Stimulated activated naive CD8-positive, alpha-beta T cell treated with anti-CD3 and anti-CD28 coated beads, Interleukin-15, amount 100 ng/mL, for 72 hours (primary cell): Measurements from ENCODE around the gene ASPHD2.
"Not testable (repeated sequence)": the region's sequence is repeated elsewhere in the genome, so short reads cannot be mapped to it uniquely, and the experiment has no call there.

Experiments
- ATAC-seq: fragments of 150-1000 bp; cut with Tn5 transposase; 2 replicates; pipeline ENCODE4 v1.10.0; 2021; ENCODE audit warnings: mild to moderate bottlenecking, moderate library complexity
- DNase-seq, 2 donors: peaks; one replicate each; pipeline ENCODE4 v3.0.0; 2021 to 2022
- H3K27ac Mint-ChIP-seq, 2 donors: one replicate each; pipeline ENCODE4 v1.8.0; 2022; ENCODE audit warnings: mild to moderate bottlenecking in 2 of 2, mixed read lengths in 2 of 2, moderate library complexity in 2 of 2
- H3K27me3 Mint-ChIP-seq: one replicate; pipeline ENCODE4 v1.8.0; 2022; ENCODE audit warnings: mixed read lengths
- H3K4me1 Mint-ChIP-seq: one replicate; pipeline ENCODE4 v1.8.0; 2022; ENCODE audit warnings: mild to moderate bottlenecking, mixed read lengths
- H3K4me3 Mint-ChIP-seq, 2 donors: one replicate each; pipeline ENCODE4 v1.8.0; 2022; ENCODE audit warnings: mild to moderate bottlenecking in 2 of 2, mixed read lengths in 2 of 2, moderate library complexity in 1 of 2
- H3K9me3 Mint-ChIP-seq, 2 donors: one replicate each; pipeline ENCODE4 v1.8.0; 2022; ENCODE audit warnings: mixed read lengths in 2 of 2

Gene ASPHD2

DNA sequence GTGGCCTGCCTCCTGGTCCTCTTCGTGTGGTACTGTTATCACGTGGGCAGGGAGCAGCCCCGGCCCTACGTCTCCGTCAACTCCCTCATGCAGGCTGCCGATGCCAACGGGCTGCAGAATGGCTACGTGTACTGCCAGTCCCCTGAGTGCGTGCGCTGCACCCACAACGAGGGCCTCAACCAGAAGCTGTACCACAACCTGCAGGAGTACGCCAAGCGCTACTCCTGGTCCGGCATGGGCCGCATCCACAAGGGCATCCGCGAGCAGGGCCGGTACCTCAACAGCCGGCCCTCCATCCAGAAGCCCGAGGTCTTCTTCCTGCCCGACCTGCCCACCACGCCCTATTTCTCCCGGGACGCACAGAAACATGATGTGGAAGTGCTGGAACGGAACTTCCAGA is 4.7 kb downstream of the ASPHD2 start:
- no peak for ATAC-seq
- Mint-ChIP-seq H3K27ac (no peak overlapping the region), H3K9me3 (no peaks in the 10 kb centered on the region)

DNA sequence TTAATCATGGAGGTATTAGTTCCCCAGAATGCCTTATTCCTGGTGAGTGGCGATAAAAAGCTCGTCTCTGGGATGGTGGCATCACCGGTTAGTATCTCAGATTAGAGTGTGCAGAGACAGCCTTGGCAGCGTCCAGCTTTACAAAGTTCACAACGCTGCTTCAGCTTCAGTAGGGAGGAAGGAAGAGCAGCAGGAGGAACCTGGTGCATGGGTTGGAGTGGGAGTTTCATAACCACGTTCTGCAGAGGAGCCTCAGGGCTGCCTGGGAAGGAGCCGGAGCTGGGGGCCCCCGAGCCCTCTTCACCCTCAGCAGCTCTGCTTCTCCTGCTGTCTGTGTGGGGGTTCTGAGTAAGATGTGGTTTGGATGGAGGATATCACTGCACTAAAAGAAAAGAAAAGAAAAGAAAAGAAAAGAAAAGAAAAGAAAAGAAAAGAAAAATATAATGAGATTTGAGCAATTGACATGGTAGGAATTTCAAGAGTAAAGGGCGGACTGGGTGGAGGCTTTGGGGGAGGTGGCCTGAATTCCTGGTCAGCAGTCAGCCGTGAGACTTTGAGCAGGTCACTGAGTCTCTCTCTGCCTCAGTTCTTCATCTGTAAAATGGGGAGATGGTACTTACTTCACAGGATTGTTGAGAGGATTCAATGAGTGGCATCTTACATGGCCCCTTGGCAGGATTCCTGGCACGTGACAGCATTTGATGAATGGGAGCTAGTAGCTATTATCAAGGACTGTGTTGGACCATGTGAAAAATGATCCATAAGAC is 6.5 kb downstream of the ASPHD2 start:
- no peaks in the 10 kb centered on the region for H3K9me3 Mint-ChIP-seq
- H3K27ac Mint-ChIP-seq, result peak overlapping the region in 1 of 2 donors; percentile 74
- ATAC-seq (no peak), DNase-seq (no peak)
- H3K4me1 Mint-ChIP-seq, result peaks cover 62% of the 10 kb centered on the region
- peak overlapping the region; percentile 36 to 48 for H3K4me3 Mint-ChIP-seq
- H3K27me3 Mint-ChIP-seq, result no peaks in the 10 kb centered on the region

More for the DNA sequence above, 4.7 kb downstream of the ASPHD2 start:
- Mint-ChIP-seq H3K4me1 (peaks cover 71% of the 10 kb centered on the region), H3K4me3 (no peak overlapping the region), H3K27me3 (no peaks in the 10 kb centered on the region)
- no peak for DNase-seq

DNA sequence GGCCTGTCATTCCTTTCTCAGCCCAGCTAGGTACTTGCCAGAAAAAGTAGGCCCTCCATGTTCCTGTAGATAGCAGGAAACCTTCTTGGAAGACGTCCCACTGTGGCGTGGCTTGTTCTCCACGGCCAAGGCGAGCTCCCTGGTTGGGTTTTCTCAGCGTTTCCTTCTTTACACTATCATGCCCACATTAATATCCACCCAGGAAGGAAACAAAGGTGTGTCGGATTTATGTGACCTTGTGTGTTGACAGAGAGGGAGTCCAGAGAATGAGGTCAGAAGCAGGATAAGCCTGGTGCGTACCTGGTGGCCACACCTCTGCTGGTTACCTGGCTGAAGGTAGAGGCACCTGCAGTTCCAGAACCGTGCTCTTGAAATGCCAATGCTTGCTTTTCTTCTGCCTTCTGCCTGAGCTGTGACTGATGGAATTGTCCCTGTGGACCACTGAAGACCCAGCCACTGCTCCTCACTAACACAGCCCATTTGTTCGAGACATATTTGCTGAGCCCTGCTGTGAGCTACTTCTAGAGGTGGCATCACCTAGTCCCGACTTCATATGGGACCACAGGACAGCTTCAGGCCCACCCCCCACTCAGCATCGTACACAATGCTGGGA is 7.9 kb downstream of the ASPHD2 start:
- H3K4me3 Mint-ChIP-seq, result no peak overlapping the region
- peaks cover 47% of the 10 kb centered on the region for H3K4me1 Mint-ChIP-seq
- no peaks in the 10 kb centered on the region for H3K9me3 Mint-ChIP-seq
- no peak for ATAC-seq
- no peak for DNase-seq
- H3K27me3 Mint-ChIP-seq, result no peaks in the 10 kb centered on the region
- no peak overlapping the region for H3K27ac Mint-ChIP-seq

DNA sequence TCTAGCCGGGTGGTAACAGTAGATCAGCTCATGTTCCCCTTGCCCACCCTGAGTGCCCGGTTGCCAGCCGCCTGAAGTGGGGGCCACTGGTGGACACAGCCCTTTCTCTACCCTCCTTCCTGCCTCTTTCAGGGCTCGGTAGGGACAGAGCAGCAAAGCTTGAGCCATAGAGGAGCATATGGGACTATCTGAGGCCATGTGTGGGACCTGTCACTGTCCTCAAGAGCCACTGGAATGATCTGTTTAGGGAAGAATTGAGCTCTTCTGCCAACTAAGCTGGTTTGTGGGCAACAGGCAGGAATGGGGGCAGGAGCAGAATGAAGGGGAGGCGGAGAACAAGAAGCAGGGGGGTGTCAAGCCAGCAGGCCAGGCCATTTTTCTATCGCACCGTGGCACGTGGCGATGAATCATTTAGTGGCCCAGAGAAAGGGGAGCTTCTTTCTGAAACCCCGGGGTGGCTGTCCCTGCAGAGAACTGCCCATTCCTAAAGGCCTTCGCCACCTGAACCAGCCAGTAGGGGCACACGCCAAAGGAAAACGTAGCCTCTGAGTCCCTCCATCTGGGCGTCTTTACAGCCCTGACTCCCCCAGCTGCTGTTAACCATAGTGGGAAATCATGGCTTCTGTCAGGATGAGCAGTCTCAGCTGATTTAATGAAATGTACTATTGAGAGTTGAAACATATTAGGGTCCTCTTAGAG is 8.8 kb downstream of the ASPHD2 start:
- DNase-seq (no peak), ATAC-seq (no peak)
- no peaks in the 10 kb centered on the region for H3K9me3 Mint-ChIP-seq
- H3K27ac Mint-ChIP-seq, result no peak overlapping the region
- H3K4me3 Mint-ChIP-seq, result no peak overlapping the region
- peaks cover 38% of the 10 kb centered on the region for H3K4me1 Mint-ChIP-seq
- H3K27me3 Mint-ChIP-seq, result no peaks in the 10 kb centered on the region

GRCh38 chr22:26438776-26439175 is 9.7 kb downstream of the ASPHD2 start:
- not testable (repeated sequence) for ATAC-seq, H3K9me3 Mint-ChIP-seq, H3K27ac Mint-ChIP-seq, DNase-seq, H3K4me3 Mint-ChIP-seq, H3K27me3 Mint-ChIP-seq
- peaks cover 31% of the 10 kb centered on the region for H3K4me1 Mint-ChIP-seq

DNA sequence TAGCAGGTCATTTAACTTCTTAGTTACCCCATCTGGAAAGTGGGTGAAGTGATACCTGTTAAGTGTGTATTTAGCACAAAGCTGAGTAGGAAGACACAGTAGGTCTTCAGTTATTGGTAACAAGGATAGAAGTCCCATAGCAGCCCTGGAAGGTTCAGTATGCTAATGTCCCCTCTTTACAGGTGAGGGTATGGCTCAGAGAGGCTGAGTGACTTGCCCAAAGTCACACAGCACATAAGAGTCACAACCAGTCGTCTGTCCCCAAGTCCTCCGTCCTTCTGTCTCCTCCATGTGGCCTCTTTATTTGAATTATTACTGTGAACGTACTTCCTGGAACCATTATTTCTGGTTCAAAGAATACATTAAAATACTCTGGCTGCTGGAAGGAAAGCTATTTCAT is 10.5 kb downstream of the ASPHD2 start:
- no peak overlapping the region for H3K4me3 Mint-ChIP-seq
- H3K9me3 Mint-ChIP-seq, result no peaks in the 10 kb centered on the region
- ATAC-seq, result no peak
- H3K4me1 Mint-ChIP-seq, result peaks cover 26% of the 10 kb centered on the region
- no peaks in the 10 kb centered on the region for H3K27me3 Mint-ChIP-seq
- peak overlapping the region in 1 of 2 donors; percentile 66 for H3K27ac Mint-ChIP-seq
- DNase-seq, result no peak

DNA sequence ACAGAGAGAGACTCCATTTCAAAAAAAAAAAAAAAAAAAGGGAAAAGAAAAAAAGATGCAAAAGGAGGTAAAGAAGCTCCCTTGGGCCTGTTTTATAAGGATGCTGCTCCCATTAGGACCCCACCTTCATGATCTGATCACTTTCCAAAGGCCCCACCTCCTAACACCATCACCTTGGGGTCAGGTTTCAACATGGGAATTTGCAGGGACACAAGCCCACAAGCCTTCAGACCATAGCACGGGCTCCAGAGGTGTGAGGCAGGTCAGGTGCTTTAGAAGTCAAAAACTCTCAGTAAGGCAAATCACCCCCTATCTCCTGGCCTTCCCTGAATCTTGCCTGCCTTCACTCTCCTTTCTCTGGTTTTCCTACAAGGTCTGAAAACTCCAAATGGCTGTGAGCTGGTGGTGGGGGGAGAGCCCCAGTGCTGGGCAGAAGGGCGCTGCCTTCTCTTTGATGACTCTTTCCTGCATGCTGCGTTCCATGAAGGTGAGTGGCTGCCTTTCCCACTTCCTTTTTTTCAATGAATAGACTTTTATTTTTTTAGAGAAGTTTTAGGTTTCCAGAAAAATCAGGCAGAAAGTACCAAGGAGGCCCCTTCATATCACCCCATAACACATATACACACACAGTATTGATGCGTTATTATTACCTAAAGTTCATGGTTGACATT is 13.2 kb downstream of the ASPHD2 start:
- Mint-ChIP-seq H3K9me3 (no peaks in the 10 kb centered on the region), H3K4me3 (no peak overlapping the region), H3K4me1 (peaks cover 2% of the 10 kb centered on the region), H3K27ac (peak overlapping the region in 1 of 2 donors; percentile 75), H3K27me3 (no peaks in the 10 kb centered on the region)
- ATAC-seq (no peak), DNase-seq (no peak)

DNA sequence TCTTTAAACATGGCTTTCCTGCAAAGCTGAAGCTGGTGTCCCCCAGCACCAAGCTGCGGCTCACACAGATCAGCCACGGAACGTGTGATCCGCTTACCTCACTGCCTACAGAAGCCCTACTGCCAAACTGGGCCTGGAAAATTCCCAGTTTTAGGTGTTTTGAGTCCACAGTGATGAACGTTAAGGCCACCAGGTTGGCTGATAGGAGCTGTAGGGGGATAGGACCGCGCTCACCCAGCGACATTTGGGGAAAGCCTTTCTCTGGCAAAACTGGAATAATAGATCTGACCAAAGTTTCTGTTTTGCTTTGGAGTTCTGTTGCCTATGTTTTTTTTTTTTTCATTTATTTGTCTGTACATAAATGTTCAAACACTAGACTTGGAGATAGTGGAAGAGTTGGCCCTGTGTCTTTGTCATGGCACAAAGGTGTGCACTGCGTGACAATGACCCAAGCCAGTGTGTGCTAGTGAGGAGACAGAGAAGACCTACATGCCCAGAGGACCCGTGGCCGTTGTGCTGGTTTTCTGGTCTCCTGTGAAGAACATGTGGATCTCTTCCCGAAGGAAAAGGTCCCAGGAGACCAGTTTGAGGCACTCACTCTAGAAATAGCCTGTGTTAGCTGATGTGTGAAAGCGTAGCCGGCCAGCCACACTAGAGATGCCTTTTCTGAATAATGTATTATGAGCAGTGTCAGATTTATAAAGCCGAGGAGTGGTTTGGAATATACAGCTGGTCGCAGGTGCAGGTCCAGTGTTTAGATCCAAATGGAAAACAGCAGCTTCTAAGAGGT is 15.0 kb downstream of the ASPHD2 start:
- DNase-seq, result no peak
- no peak overlapping the region for H3K4me3 Mint-ChIP-seq
- no peaks in the 10 kb centered on the region for H3K27me3 Mint-ChIP-seq
- H3K27ac Mint-ChIP-seq, result peak overlapping the region in 1 of 2 donors; percentile 88
- H3K4me1 Mint-ChIP-seq, result peaks cover 6% of the 10 kb centered on the region
- H3K9me3 Mint-ChIP-seq, result no peaks in the 10 kb centered on the region
- ATAC-seq, result no peak

- H3K4me3 Mint-ChIP-seq, result no peak overlapping the region
- no peaks in the 10 kb centered on the region for H3K9me3 Mint-ChIP-seq
- no peak for DNase-seq
- H3K4me1 Mint-ChIP-seq, result peaks cover 6% of the 10 kb centered on the region
- H3K27ac Mint-ChIP-seq, result no peak overlapping the region
- ATAC-seq, result no peak
- H3K27me3 Mint-ChIP-seq, result no peaks in the 10 kb centered on the region
These were observed 15.7 kb downstream of the ASPHD2 start for GRCh38 chr22:26444777-26445176.

DNA sequence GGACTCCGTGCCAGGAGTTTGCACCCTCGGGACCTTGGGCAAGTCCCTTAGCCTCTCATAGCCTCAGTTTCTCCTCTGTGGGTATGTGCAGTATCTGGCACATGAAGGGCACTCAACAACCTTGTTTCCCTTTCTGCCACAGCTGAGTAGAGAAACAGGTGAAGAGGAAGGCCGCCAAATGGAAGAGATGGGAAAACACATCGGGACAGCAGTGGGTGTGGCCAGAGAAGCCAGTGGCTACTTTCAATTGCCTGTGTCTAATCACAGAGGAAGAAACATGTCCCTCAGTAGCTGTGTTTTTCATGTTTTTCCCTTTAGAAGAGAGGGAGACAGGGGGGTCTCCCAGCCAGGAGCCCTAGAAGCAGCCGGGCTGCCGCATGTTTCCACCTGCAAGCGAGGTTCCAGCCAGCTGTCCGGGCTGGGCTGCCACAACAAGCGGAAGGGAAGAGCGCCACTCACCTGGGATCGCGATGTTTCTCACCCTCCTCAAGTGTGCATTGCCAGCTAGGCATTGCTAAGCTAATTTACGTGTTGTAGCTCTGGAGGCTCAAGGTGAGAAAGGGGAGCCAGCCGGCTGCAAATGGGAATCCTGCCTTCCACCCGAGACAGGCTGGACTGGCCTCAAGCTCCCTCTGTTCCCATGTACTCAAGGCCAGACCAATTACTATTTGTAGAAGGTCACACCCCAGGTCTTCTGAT is 16.7 kb downstream of the ASPHD2 start:
- no peak for ATAC-seq
- Mint-ChIP-seq H3K27me3 (no peaks in the 10 kb centered on the region), H3K9me3 (no peaks in the 10 kb centered on the region), H3K4me3 (no peak overlapping the region), H3K4me1 (peaks cover 6% of the 10 kb centered on the region), H3K27ac (no peak overlapping the region)
- no peak for DNase-seq

DNA sequence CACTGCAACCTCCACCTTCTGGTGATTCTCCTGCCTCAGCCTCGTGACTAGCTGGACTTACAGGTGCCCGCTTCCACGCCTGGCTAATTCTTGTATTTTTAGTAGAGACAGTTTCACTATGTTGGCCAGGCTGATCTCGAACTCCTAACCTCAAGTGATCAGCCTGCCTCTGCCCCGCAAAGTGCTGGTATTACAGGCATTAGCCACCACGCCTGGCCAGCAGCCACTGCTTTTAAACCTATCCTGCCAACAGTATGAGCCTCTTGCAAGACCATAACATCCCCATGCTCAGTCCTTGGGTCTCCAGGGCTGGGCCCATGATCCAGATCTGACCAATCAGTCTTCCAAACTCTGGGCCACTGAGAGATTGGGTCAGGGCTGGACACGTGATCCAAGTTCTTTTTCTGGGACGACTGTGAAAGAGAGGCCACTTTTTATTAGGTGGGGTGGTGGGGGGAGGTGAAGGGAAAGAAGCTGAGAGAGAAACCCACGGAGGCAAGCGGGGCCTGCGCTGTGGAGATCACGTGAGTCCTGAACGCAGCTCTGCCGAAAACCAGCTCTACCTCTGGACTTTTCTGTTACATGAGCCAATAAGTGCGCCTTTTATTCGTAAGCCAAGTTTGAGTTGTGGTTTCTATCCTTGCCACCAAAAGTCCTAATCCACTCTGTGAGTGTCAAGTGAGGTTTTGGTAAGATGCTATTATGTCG is 17.9 kb downstream of the ASPHD2 start:
- no peak overlapping the region for H3K4me3 Mint-ChIP-seq
- no peak for ATAC-seq
- H3K9me3 Mint-ChIP-seq, result no peaks in the 10 kb centered on the region
- no peak for DNase-seq
- peaks cover 6% of the 10 kb centered on the region for H3K4me1 Mint-ChIP-seq
- no peaks in the 10 kb centered on the region for H3K27me3 Mint-ChIP-seq
- H3K27ac Mint-ChIP-seq, result no peak overlapping the region

GRCh38 chr22:26447584-26448329 is 18.7 kb downstream of the ASPHD2 start:
- Mint-ChIP-seq H3K9me3 (no peaks in the 10 kb centered on the region), H3K4me3 (no peak overlapping the region), H3K27ac (peak overlapping the region in 1 of 2 donors; percentile 70), H3K27me3 (no peaks in the 10 kb centered on the region), H3K4me1 (peaks cover 6% of the 10 kb centered on the region)
- DNase-seq (no peak), ATAC-seq (no peak)

- ATAC-seq, result no peak
- no peak for DNase-seq
- Mint-ChIP-seq H3K4me3 (no peak overlapping the region), H3K4me1 (peaks cover 6% of the 10 kb centered on the region), H3K27ac (no peak overlapping the region), H3K9me3 (no peaks in the 10 kb centered on the region), H3K27me3 (no peaks in the 10 kb centered on the region)
These were observed 19.3 kb downstream of the ASPHD2 start for GRCh38 chr22:26448334-26448733.
